HCT116 (cell line): ENCODE data around the gene COL5A1. TPM values are rescaled to one million over a fixed set of nuclear protein-coding genes. Genes with fewer than 3 reads are reported as not detected.

Experiments
- ATAC-seq: fragments of 200-7000 bp; cut with Tn5 transposase; 2 replicates; pipeline ENCODE4 v1.9.1; 2020; ENCODE audit warnings: mild to moderate bottlenecking, moderate library complexity
- BruUV-seq: library from RNA; stranded (reverse); fragments of 400-500 nt; replicated peaks from 2 replicates; lab custom pipeline; 2021; lab: Mats Ljungman, UMichigan
- CTCF ChIA-PET: fragments of 300-600 bp; sonication (Branson Sonifier 250); formaldehyde crosslinking; loops from one replicate; lab custom pipeline; 2021; ENCODE audit warnings: antibody characterized with exemption; lab: Charles Lee
- POLR2A ChIA-PET: fragments of 300-600, 350-600 bp; sonication (Branson Sonifier 250); formaldehyde crosslinking; loops from one replicate; lab custom pipeline; 2021; ENCODE audit warnings: antibody characterized with exemption; lab: Charles Lee
- RAD21 ChIA-PET, 2 experiments: fragments of 300-600 bp; sonication (Branson Sonifier 250); formaldehyde crosslinking; loops; one replicate each; lab custom pipeline; 2023; ENCODE audit warnings: low total read pairs in 2 of 2; ENCODE audit not compliant: uncharacterized antibody in 2 of 2, unreplicated experiment in 2 of 2, low non-redundant PET in 1 of 2; lab: Charles Lee
- DNase-seq: peaks from one replicate; pipeline ENCODE4 v3.0.0-alpha.2; 2010; ENCODE audit warnings: low read depth, low spot score
- H2AFZ ChIP-seq: fragments of 200-600 bp; shearing (Covaris generic), sonication (generic); 2 replicates; pipeline ENCODE4 v1.6.1; 2017; ENCODE audit warnings: low read depth, mixed run types, mixed read lengths, antibody characterized with exemption, low read length; ENCODE audit not compliant: poor library complexity, severe bottlenecking
- H3K27ac ChIP-seq: 2 replicates; pipeline ENCODE4 v1.5.1; 2012; ENCODE audit warnings: low read depth, low read length
- H3K27me3 ChIP-seq: fragments of 200-600 bp; sonication (generic); 2 replicates; pipeline ENCODE4 v1.6.1; 2016; ENCODE audit warnings: mixed run types, low read length, mixed read lengths; ENCODE audit not compliant: insufficient read depth
- H3K36me3 ChIP-seq, 2 experiments: fragments of 200-500 bp in 1 of 2; fragments of 200-600 bp in 1 of 2; sonication (Bioruptor generic) in 1 of 2; sonication (generic) in 1 of 2; 2 replicates each; pipeline versions ENCODE4 v1.5.1 to v1.6.1; 2014 to 2016; ENCODE audit warnings: low read length in 2 of 2, inconsistent platforms in 1 of 2, mixed read lengths in 1 of 2, mixed run types in 1 of 2; ENCODE audit not compliant: insufficient read depth in 2 of 2, control insufficient read depth in 1 of 2
- H3K4me1 ChIP-seq, 2 experiments: fragments of 200-600 bp in 1 of 2; sonication (generic) in 1 of 2; 2 replicates each; pipeline versions ENCODE4 v1.5.1 to v1.6.1; 2012 to 2017; ENCODE audit warnings: low read length in 2 of 2, inconsistent platforms in 1 of 2, mild to moderate bottlenecking in 1 of 2, mixed read lengths in 1 of 2, mixed run types in 1 of 2, moderate library complexity in 1 of 2; ENCODE audit not compliant: insufficient read depth in 2 of 2, control insufficient read depth in 1 of 2
- H3K4me2 ChIP-seq: fragments of 200-600 bp; sonication (generic); 2 replicates; pipeline ENCODE4 v1.6.1; 2017; ENCODE audit warnings: mixed run types, low read length, mixed read lengths
- H3K4me3 ChIP-seq, 2 experiments: fragments of 200-600 bp in 1 of 2; sonication (generic) in 1 of 2; replicated peaks in 1 of 2; 2 replicates each; pipeline ENCODE4 v1.5.1; 2011 to 2016; ENCODE audit warnings: low read length in 2 of 2, control low read depth in 1 of 2, low read depth in 1 of 2, mild to moderate bottlenecking in 1 of 2, mixed read lengths in 1 of 2, mixed run types in 1 of 2
- H3K79me2 ChIP-seq: fragments of 200-600 bp; sonication (generic); 2 replicates; pipeline ENCODE4 v1.6.1; 2017; ENCODE audit warnings: mild to moderate bottlenecking, mixed run types, low read length, moderate library complexity, mixed read lengths; ENCODE audit not compliant: insufficient read depth
- H3K9ac ChIP-seq: fragments of 200-600 bp; sonication (generic); 2 replicates; pipeline ENCODE4 v1.6.1; 2016; ENCODE audit warnings: low read length, mixed read lengths
- H3K9me2 ChIP-seq: fragments of 200-600 bp; sonication (generic), shearing (Covaris generic); 2 replicates; pipeline ENCODE4 v1.6.1; 2017; ENCODE audit warnings: mixed run types, mild to moderate bottlenecking, moderate library complexity; ENCODE audit not compliant: insufficient read depth
- H3K9me3 ChIP-seq, 2 experiments: fragments of 200-500 bp in 1 of 2; fragments of 200-600 bp in 1 of 2; sonication (Bioruptor generic) in 1 of 2; sonication (generic) in 1 of 2; 2 replicates each; pipeline ENCODE4 v1.6.1; 2014 to 2017; ENCODE audit warnings: low read length in 2 of 2, mixed read lengths in 2 of 2, inconsistent platforms in 1 of 2, low read depth in 1 of 2, mild to moderate bottlenecking in 1 of 2, mixed run types in 1 of 2, moderate library complexity in 1 of 2; ENCODE audit not compliant: control insufficient read depth in 1 of 2, insufficient read depth in 1 of 2
- H4K20me1 ChIP-seq: fragments of 200-600 bp; sonication (generic), shearing (Covaris generic); 2 replicates; pipeline ENCODE4 v1.6.1; 2017; ENCODE audit warnings: mixed run types, mild to moderate bottlenecking, moderate library complexity; ENCODE audit not compliant: insufficient read depth
- ATF3 ChIP-seq: IDR thresholded peaks from 2 replicates; pipeline ENCODE4 v1.6.1; 2012
- CEBPB ChIP-seq: IDR thresholded peaks from 2 replicates; pipeline ENCODE4 v1.6.1; 2012; ENCODE audit warnings: low read depth
- CTCF ChIP-seq, 3 experiments: fragments of 200-600 bp in 1 of 3; sonication (generic) in 1 of 3; IDR thresholded peaks in 2 of 3; conservative IDR thresholded peaks in 1 of 3; 2 replicates each; pipeline ENCODE4 v1.5.1; 2012 to 2017; ENCODE audit warnings: low read depth in 2 of 3, low read length in 2 of 3, antibody characterized with exemption in 1 of 3, borderline replicate concordance in 1 of 3, control low read depth in 1 of 3, mild to moderate bottlenecking in 1 of 3, mixed read lengths in 1 of 3, mixed run types in 1 of 3, moderate library complexity in 1 of 3; ENCODE audit not compliant: insufficient read depth in 1 of 3
- ELF1 ChIP-seq: IDR thresholded peaks from 2 replicates; pipeline ENCODE4 v1.6.1; 2012; ENCODE audit warnings: low read depth, borderline replicate concordance
- EZH2 ChIP-seq: fragments of 200-600 bp; sonication (generic); IDR thresholded peaks from 2 replicates; pipeline ENCODE4 v1.6.1; 2017; ENCODE audit warnings: antibody characterized with exemption, mixed run types
- EZH2phosphoT487 ChIP-seq: fragments of 200-600 bp; IDR thresholded peaks from 2 replicates; pipeline ENCODE4 v1.6.1; 2018; ENCODE audit warnings: antibody characterized with exemption, borderline replicate concordance
- FOSL1 ChIP-seq: IDR thresholded peaks from 2 replicates; pipeline ENCODE4 v1.6.1; 2012; ENCODE audit warnings: low read depth
- MAX ChIP-seq: IDR thresholded peaks from 2 replicates; pipeline ENCODE4 v1.6.1; 2012
- POLR2AphosphoS5 ChIP-seq: IDR thresholded peaks from 2 replicates; pipeline ENCODE4 v1.6.1; 2011; ENCODE audit warnings: mild to moderate bottlenecking, low read depth, low read length, moderate library complexity
- RAD21 ChIP-seq: IDR thresholded peaks from 2 replicates; pipeline ENCODE4 v1.6.1; 2012; ENCODE audit warnings: low read depth, mild to moderate bottlenecking
- REST ChIP-seq: IDR thresholded peaks from 2 replicates; pipeline ENCODE4 v1.6.1; 2012; ENCODE audit warnings: low read depth
- SIN3A ChIP-seq: IDR thresholded peaks from 2 replicates; pipeline ENCODE4 v1.6.1; 2012; ENCODE audit warnings: low read depth
- SP1 ChIP-seq: IDR thresholded peaks from 2 replicates; pipeline ENCODE4 v1.6.1; 2012; ENCODE audit warnings: low read depth
- SRF ChIP-seq: IDR thresholded peaks from 2 replicates; pipeline ENCODE4 v1.6.1; 2012; ENCODE audit warnings: low read depth
- TCF7L2 ChIP-seq: IDR thresholded peaks from 2 replicates; pipeline ENCODE4 v1.7.0; 2011; ENCODE audit warnings: borderline replicate concordance, inconsistent platforms; ENCODE audit not compliant: insufficient read depth, insufficient read length; ENCODE audit errors: extremely low read depth
- YY1 ChIP-seq: IDR thresholded peaks from 2 replicates; pipeline ENCODE4 v1.6.1; 2011; ENCODE audit warnings: low read length, low read depth, moderate library complexity, mild to moderate bottlenecking; ENCODE audit not compliant: insufficient replicate concordance; ENCODE audit errors: extremely low read depth
- ZBTB33 ChIP-seq: IDR thresholded peaks from 2 replicates; pipeline ENCODE4 v1.6.1; 2011; ENCODE audit warnings: mild to moderate bottlenecking, low read length, moderate library complexity; ENCODE audit not compliant: insufficient replicate concordance; ENCODE audit errors: extremely low read depth
- ZFX ChIP-seq: fragments of 450-650 bp; IDR thresholded peaks from 2 replicates; pipeline ENCODE4 v1.6.1; 2017
- intact Hi-C: fragments of 100-400 bp; cut with micrococcal nuclease; formaldehyde crosslinking; loops from 2 replicates; pipeline ENCODE4 v1.10.0; 2022
- total RNA-seq: library from RNA; stranded (reverse); gene quantifications from one replicate; pipeline ENCODE4 v1.2.1, GENCODE V29; 2021; ENCODE audit not compliant: unreplicated experiment

The COL5A1 gene
- total RNA-seq, 1 experiment from 2014 or later: 0.30 TPM

GRCh38 chr9:134864821-134865190 lies 223.2 kb downstream of the COL5A1 start:
- Histone ChIP-seq H3K9me2 (no peaks in the 10 kb centered on the region), H3K36me3 (no peaks in the 10 kb centered on the region), H3K27ac (no peak overlapping the region), H3K9me3 (no peaks in the 10 kb centered on the region), H3K4me2 (no peak overlapping the region), H3K4me1 (no peaks in the 10 kb centered on the region), H2AFZ (no peak overlapping the region), H3K4me3 (no peak overlapping the region), H3K79me2 (no peaks in the 10 kb centered on the region), H3K9ac (no peak overlapping the region), H4K20me1 (no peaks in the 10 kb centered on the region), H3K27me3 (no peaks in the 10 kb centered on the region)
- no TSS peak for BruUV-seq
- intact Hi-C loops: no loop called here
- ATAC-seq: no peak
- TF ChIP-seq CTCF (IDR thresholded peaks at IDR 0.05 in 2 of 3, conservative IDR thresholded peaks at IDR 0.05 in 1 of 3; ENCODE audit: borderline replicate concordance in 1 of 3, insufficient read depth in 1 of 3, low read depth in 2 of 3, low read length in 2 of 3) (no peak), ATF3 (no peak), REST (no peak), SRF (no peak), SP1 (no peak), RAD21 (no peak), ZBTB33 (no peak), SIN3A (no peak), YY1 (no peak), FOSL1 (no peak), EZH2phosphoT487 (no peak), ELF1 (no peak), POLR2AphosphoS5 (no peak), TCF7L2 (no peak), ZFX (no peak), MAX (no peak), EZH2 (no peak), CEBPB (no peak)
- ChIA-PET RAD21 (no interaction called here), POLR2A (no interaction called here), CTCF (no interaction called here)
- DNase-seq: no peak
